Panc1 (cell line): ENCODE results near the gene SUPT5H. TPM values are rescaled to one million over a fixed set of nuclear protein-coding genes. Genes with fewer than 3 reads are reported as not detected.

Experiments used
- ATAC-seq: fragments of 200-7000 bp; cut with Tn5 transposase; 2 replicates; pipeline ENCODE4 v1.9.1; 2020; ENCODE audit warnings: mild to moderate bottlenecking, moderate library complexity
- BruUV-seq: library from RNA; stranded (reverse); fragments of 400-500 nt; replicated peaks from 2 replicates; lab custom pipeline; 2021; lab: Mats Ljungman, UMichigan
- CTCF ChIA-PET: fragments of 300-600 bp; sonication (Branson Sonifier 250); formaldehyde crosslinking; loops from one replicate; lab custom pipeline; 2022; ENCODE audit warnings: antibody characterized with exemption; lab: Charles Lee
- POLR2A ChIA-PET: fragments of 300-600 bp; sonication (Branson Sonifier 250); formaldehyde crosslinking; loops from one replicate; lab custom pipeline; 2022; ENCODE audit warnings: antibody characterized with exemption; lab: Charles Lee
- DNase-seq: peaks from one replicate; pipeline ENCODE4 v3.0.0-alpha.2; 2010; ENCODE audit warnings: low read depth, low spot score
- H3K27ac ChIP-seq: 2 replicates; pipeline ENCODE4 v1.5.1; 2011; ENCODE audit warnings: mild to moderate bottlenecking, low read length, inconsistent platforms
- H3K27me3 ChIP-seq: fragments of 200-500 bp; sonication (Bioruptor generic); 2 replicates; pipeline ENCODE4 v1.6.0; 2014; ENCODE audit warnings: low read length, inconsistent platforms; ENCODE audit not compliant: control insufficient read depth, insufficient read depth
- H3K36me3 ChIP-seq: fragments of 200-500 bp; sonication (Bioruptor generic); 2 replicates; pipeline ENCODE4 v1.5.1; 2014; ENCODE audit warnings: inconsistent platforms, mild to moderate bottlenecking, low read length, moderate library complexity; ENCODE audit not compliant: control insufficient read depth, insufficient read depth
- H3K4me1 ChIP-seq: 2 replicates; pipeline ENCODE4 v1.5.1; 2011; ENCODE audit warnings: inconsistent platforms, mild to moderate bottlenecking, low read length, moderate library complexity; ENCODE audit not compliant: control insufficient read depth, insufficient read depth
- H3K4me3 ChIP-seq, 2 experiments: 2 replicates each; pipeline ENCODE4 v1.5.1; 2011 to 2012; ENCODE audit warnings: low read depth in 2 of 2, low read length in 2 of 2, mild to moderate bottlenecking in 2 of 2, inconsistent platforms in 1 of 2, moderate library complexity in 1 of 2
- H3K9me3 ChIP-seq: fragments of 200-500 bp; sonication (Bioruptor generic); 2 replicates; pipeline ENCODE4 v1.5.1; 2014; ENCODE audit warnings: low read depth, mild to moderate bottlenecking, inconsistent platforms, low read length, moderate library complexity; ENCODE audit not compliant: control insufficient read depth, insufficient read depth
- POLR2AphosphoS5 ChIP-seq: IDR thresholded peaks from 2 replicates; pipeline ENCODE4 v1.6.1; 2012; ENCODE audit warnings: mild to moderate bottlenecking, low read depth, low read length, moderate library complexity
- SIN3A ChIP-seq: IDR thresholded peaks from 2 replicates; pipeline ENCODE4 v1.6.1; 2012; ENCODE audit warnings: low read depth, mild to moderate bottlenecking, low read length, moderate library complexity, borderline replicate concordance; ENCODE audit not compliant: insufficient read depth
- TCF7L2 ChIP-seq: IDR thresholded peaks from 2 replicates; pipeline ENCODE4 v1.6.1; 2011; ENCODE audit warnings: mild to moderate bottlenecking, low read depth, low read length, inconsistent platforms
- in situ Hi-C: cut with HindIII; loops from 2 replicates; pipeline ENCODE4 v1.10.0; 2016; ENCODE audit warnings: low sequenced_read_pairs, low pct_unique_long_range_greater_than_20kb
- intact Hi-C: fragments of 100-400 bp; cut with micrococcal nuclease; formaldehyde crosslinking; loops from one replicate; pipeline ENCODE4 v1.10.0; 2022; ENCODE audit not compliant: unreplicated experiment
- total RNA-seq: library from RNA; stranded (reverse); gene quantifications from one replicate; pipeline ENCODE4 v1.2.1, GENCODE V29; 2021; ENCODE audit not compliant: unreplicated experiment
- TF ChIP-seq, protein P1 (sequence below), 2 experiments: IDR thresholded peaks; 2 replicates each; pipeline ENCODE4 v1.6.1; 2011 to 2012; ENCODE audit warnings: low read depth in 2 of 2, control low read depth in 1 of 2, low read length in 1 of 2, mild to moderate bottlenecking in 1 of 2, moderate library complexity in 1 of 2; ENCODE audit not compliant: insufficient read depth in 1 of 2
- TF ChIP-seq, protein P2 (sequence below): fragments of 450-650 bp; IDR thresholded peaks from 2 replicates; pipeline ENCODE4 v1.5.1; 2017; ENCODE audit warnings: mild to moderate bottlenecking

The SUPT5H gene
- total RNA-seq, 1 experiment from 2014 or later, result 1,614 TPM

DNA sequence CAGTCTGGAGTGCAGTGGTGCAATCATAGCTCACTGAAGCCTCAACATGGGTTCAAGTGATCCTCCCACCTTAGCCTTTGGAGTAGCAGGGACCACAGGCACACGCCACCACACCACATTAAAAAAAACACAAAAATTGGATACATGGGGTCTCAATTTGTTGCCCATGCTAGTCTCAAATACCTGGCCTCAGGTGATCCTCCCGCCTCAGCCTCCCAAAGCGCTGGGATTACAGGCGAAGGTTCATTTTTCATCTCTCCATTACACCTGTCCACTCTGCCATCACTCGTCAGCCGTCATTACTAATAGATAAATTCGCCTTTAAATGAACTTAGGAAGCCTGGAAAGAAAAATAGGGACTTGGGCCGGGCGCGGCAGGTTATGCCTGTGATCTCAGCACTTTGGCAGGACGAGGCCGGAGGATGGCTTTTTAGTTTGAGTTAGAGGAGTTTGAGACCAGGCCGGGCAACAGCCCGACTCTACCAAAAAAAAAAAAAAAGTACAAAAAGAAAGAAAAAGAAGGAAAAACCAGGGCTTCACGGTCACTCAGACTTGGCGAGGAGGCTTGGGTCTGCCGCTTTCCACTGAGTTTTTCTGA is 685 bp upstream of the SUPT5H start:
- in situ Hi-C loops, result no loop called here
- CTCF ChIA-PET, result interaction anchor here (0.6 to 4.6 kb wide), 23 partner anchors 9 to 526 kb away, joined by 3 to 36 read pairs (median 7); partner anchors contain the start of genes DLL3, EID2B, PLEKHG2 and PSMC4
- Histone ChIP-seq H3K9me3 (no peaks in the 10 kb centered on the region), H3K4me1 (peaks cover 40% of the 10 kb centered on the region), H3K4me3 (peak overlapping the region; percentile 34 to 56), H3K27me3 (no peaks in the 10 kb centered on the region), H3K27ac (peak overlapping the region; percentile 85), H3K36me3 (peaks cover 13% of the 10 kb centered on the region)
- DNase-seq (no peak), ATAC-seq (no peak)
- intact Hi-C loops, result no loop called here
- TSS peak; percentile 98 for BruUV-seq
- POLR2A ChIA-PET, result interaction anchor here (0.5 to 9.0 kb wide), 40 partner anchors 11 to 835 kb away, joined by 3 to 254 read pairs (median 7); partner anchors contain the start of genes DLL3, EID2B, FBL and RPS16
- TF ChIP-seq, protein P1, sequence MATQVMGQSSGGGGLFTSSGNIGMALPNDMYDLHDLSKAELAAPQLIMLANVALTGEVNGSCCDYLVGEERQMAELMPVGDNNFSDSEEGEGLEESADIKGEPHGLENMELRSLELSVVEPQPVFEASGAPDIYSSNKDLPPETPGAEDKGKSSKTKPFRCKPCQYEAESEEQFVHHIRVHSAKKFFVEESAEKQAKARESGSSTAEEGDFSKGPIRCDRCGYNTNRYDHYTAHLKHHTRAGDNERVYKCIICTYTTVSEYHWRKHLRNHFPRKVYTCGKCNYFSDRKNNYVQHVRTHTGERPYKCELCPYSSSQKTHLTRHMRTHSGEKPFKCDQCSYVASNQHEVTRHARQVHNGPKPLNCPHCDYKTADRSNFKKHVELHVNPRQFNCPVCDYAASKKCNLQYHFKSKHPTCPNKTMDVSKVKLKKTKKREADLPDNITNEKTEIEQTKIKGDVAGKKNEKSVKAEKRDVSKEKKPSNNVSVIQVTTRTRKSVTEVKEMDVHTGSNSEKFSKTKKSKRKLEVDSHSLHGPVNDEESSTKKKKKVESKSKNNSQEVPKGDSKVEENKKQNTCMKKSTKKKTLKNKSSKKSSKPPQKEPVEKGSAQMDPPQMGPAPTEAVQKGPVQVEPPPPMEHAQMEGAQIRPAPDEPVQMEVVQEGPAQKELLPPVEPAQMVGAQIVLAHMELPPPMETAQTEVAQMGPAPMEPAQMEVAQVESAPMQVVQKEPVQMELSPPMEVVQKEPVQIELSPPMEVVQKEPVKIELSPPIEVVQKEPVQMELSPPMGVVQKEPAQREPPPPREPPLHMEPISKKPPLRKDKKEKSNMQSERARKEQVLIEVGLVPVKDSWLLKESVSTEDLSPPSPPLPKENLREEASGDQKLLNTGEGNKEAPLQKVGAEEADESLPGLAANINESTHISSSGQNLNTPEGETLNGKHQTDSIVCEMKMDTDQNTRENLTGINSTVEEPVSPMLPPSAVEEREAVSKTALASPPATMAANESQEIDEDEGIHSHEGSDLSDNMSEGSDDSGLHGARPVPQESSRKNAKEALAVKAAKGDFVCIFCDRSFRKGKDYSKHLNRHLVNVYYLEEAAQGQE (IDR thresholded peaks at IDR 0.05; ENCODE audit: insufficient read depth in 1 of 2, low read depth in 2 of 2, low read length in 1 of 2), result no peak
- TF ChIP-seq POLR2AphosphoS5 (no peak), TCF7L2 (no peak), SIN3A (no peak)
- TF ChIP-seq, protein P2, sequence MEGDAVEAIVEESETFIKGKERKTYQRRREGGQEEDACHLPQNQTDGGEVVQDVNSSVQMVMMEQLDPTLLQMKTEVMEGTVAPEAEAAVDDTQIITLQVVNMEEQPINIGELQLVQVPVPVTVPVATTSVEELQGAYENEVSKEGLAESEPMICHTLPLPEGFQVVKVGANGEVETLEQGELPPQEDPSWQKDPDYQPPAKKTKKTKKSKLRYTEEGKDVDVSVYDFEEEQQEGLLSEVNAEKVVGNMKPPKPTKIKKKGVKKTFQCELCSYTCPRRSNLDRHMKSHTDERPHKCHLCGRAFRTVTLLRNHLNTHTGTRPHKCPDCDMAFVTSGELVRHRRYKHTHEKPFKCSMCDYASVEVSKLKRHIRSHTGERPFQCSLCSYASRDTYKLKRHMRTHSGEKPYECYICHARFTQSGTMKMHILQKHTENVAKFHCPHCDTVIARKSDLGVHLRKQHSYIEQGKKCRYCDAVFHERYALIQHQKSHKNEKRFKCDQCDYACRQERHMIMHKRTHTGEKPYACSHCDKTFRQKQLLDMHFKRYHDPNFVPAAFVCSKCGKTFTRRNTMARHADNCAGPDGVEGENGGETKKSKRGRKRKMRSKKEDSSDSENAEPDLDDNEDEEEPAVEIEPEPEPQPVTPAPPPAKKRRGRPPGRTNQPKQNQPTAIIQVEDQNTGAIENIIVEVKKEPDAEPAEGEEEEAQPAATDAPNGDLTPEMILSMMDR, result no peak

DNA sequence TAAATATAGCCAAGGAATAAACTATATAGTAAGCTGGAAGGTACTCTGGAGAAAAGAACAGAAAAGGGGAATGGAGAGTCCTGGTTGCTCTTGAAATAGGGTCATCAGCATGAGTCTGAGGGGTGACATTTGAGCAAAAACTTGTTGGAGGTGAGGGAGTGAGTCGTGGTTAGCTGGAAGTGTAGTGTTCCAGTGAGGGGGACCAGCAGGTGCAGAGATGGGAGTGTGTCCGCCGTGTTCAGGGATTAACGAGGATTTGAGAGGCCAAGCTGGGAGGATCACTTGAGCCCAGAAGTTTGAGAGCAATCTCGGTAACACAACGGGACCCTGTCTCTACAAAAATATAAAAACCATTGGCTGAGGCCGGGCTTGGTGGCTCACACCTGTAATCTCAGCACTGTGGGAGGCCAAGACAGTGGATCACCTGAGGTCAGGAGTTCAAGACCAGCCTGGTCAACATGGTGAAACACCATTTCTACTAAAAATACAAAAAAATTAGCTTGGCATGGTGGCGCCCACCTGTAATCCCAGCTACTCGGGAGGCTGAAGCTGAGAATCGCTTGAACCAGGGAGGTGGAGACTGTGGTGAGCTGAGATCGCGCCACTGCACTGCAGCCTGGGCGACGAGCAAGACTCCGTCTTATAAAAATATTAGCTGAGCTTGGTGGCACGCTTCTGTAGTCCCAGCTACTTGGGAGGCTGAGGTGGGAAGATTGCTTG is 1.1 kb downstream of the SUPT5H start:
- intact Hi-C loops (no loop called here), in situ Hi-C loops (no loop called here)
- CTCF ChIA-PET, result interaction anchor here (0.6 to 4.6 kb wide), 9 partner anchors 11 to 118 kb away, joined by 3 to 36 read pairs (median 4); partner anchors contain the start of genes EID2B, RPS16 and TIMM50
- peak overlapping the region; percentile 34 to 56 for H3K4me3 ChIP-seq
- no peaks in the 10 kb centered on the region for H3K27me3 ChIP-seq
- H3K4me1 ChIP-seq, result peaks cover 31% of the 10 kb centered on the region
- TF ChIP-seq, protein P1 (IDR thresholded peaks at IDR 0.05; ENCODE audit: insufficient read depth in 1 of 2, low read depth in 2 of 2, low read length in 1 of 2), result no peak
- TF ChIP-seq, protein P2, result no peak
- TF ChIP-seq SIN3A (no peak), TCF7L2 (no peak), POLR2AphosphoS5 (no peak)
- BruUV-seq, result no TSS peak
- POLR2A ChIA-PET, result interaction anchor here (0.5 to 9.0 kb wide), 14 partner anchors 13 to 523 kb away, joined by 3 to 254 read pairs (median 4); partner anchors contain the start of genes MED29, RPS16 and TIMM50
- ATAC-seq, result no peak
- no peak for DNase-seq
- H3K9me3 ChIP-seq, result no peaks in the 10 kb centered on the region
- H3K36me3 ChIP-seq, result peaks cover 18% of the 10 kb centered on the region
- H3K27ac ChIP-seq, result peak overlapping the region; percentile 85
